ENCODE data around the gene ACTL7A.

DNA sequence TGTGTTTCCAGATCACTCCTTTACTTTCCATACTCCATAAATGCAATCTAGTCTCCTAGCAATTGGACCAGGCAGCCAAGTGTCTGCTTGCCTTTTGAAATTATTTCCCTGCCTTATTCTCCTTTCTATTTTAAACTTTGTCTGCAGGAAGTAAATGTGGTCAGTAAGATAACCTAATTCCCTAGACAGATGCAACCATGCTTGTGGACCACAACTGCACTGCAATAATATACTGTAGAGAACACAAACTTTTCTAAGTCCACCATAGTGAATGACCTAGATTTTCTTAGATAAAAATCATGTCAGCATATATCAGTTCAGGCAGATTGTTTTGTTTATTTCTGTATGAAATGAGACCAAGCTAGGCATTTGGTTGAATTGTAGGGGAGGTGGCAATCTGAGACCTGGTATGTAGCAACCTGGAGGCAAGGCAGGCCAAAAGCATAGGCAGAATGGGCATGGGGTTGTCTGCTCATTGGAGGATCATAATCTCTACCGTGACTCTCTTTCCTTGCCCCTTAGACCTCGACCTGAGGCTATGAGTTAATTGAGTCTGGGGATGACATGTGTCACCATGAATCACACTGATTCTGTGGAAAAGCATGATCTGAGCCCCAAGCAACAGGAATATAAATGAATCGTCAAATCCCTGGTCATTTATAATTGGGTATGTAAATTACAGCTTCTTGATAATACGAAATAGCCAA is 27.0 kb upstream of the ACTL7A start:
- TF ChIP-seq, protein P1, sequence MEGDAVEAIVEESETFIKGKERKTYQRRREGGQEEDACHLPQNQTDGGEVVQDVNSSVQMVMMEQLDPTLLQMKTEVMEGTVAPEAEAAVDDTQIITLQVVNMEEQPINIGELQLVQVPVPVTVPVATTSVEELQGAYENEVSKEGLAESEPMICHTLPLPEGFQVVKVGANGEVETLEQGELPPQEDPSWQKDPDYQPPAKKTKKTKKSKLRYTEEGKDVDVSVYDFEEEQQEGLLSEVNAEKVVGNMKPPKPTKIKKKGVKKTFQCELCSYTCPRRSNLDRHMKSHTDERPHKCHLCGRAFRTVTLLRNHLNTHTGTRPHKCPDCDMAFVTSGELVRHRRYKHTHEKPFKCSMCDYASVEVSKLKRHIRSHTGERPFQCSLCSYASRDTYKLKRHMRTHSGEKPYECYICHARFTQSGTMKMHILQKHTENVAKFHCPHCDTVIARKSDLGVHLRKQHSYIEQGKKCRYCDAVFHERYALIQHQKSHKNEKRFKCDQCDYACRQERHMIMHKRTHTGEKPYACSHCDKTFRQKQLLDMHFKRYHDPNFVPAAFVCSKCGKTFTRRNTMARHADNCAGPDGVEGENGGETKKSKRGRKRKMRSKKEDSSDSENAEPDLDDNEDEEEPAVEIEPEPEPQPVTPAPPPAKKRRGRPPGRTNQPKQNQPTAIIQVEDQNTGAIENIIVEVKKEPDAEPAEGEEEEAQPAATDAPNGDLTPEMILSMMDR (conservative IDR thresholded peaks at IDR 0.05), result no peak
- no peak for TF ChIP-seq ZFX (IDR thresholded peaks at IDR 0.05)

All from C4-2B (cell line).